GM12864 (cell line): Measurements from ENCODE around the gene TRPV3.
A peak's percentile ranks its signal among the peaks of the same experiment; 100 is the strongest.

Source experiments
- DNase-seq: peaks from one replicate; pipeline ENCODE4 v3.0.0-alpha.2; 2011; ENCODE audit warnings: low read depth
- H3K4me3 ChIP-seq: 2 replicates; pipeline ENCODE4 v1.5.1; 2011; ENCODE audit warnings: mild to moderate bottlenecking, low read depth, low read length, control low read depth
- TF ChIP-seq, protein P1 (sequence below): IDR thresholded peaks from 2 replicates; pipeline ENCODE4 v1.5.1; 2011; ENCODE audit warnings: low read depth, mild to moderate bottlenecking, moderate library complexity, low read length, control low read depth, inconsistent platforms; ENCODE audit errors: missing control alignments

TRPV3 gene

DNA sequence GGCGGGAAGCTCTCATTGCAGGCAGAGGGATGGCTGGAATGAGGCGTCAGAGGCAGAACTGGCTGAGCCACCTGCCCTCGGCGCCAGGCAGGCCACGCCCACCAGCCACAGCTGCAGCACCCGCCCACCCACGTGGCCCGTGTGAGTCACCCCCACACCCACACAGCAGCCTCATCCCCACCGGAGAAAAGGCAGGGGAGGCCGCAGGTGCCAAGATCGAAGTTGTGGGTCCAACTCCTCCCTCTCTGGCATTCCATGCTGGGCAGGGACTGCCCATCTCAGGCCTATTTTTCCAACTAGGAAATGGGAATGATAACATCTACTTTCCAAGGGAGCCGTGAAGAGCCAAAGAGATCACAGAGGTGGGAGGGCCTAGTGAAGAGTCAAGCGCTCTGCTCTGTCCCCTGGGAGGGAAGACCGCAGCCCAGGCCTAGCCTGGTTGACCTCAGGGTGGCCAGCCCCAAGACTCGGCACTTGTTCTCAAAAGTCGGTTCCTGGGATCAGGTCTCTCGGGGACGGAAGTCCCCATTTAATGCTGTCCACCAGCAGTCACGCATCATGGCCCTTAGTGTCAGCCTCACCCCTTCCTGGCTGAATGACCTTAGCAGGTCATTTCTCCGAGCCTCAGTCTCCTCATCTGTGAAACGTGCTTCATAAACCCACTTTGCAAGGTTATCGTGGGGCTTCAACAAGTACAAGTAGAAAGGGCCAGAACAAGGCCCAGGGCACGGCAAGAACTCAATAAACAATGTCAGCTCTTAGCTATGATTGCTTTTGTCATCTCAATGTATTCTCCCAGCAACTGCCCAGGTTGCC is at the start of gene TRPV3:
TSS of gene TRPV3 (minus strand) at position 45 of the 816 bp plus-strand sequence. CDS start 2,962 bp downstream, outside the sequence.
- TF ChIP-seq, protein P1, sequence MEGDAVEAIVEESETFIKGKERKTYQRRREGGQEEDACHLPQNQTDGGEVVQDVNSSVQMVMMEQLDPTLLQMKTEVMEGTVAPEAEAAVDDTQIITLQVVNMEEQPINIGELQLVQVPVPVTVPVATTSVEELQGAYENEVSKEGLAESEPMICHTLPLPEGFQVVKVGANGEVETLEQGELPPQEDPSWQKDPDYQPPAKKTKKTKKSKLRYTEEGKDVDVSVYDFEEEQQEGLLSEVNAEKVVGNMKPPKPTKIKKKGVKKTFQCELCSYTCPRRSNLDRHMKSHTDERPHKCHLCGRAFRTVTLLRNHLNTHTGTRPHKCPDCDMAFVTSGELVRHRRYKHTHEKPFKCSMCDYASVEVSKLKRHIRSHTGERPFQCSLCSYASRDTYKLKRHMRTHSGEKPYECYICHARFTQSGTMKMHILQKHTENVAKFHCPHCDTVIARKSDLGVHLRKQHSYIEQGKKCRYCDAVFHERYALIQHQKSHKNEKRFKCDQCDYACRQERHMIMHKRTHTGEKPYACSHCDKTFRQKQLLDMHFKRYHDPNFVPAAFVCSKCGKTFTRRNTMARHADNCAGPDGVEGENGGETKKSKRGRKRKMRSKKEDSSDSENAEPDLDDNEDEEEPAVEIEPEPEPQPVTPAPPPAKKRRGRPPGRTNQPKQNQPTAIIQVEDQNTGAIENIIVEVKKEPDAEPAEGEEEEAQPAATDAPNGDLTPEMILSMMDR = no peak
- peak; percentile 24 for DNase-seq
- peak within 1 kb of the TSS; percentile 47 for H3K4me3 ChIP-seq

DNA sequence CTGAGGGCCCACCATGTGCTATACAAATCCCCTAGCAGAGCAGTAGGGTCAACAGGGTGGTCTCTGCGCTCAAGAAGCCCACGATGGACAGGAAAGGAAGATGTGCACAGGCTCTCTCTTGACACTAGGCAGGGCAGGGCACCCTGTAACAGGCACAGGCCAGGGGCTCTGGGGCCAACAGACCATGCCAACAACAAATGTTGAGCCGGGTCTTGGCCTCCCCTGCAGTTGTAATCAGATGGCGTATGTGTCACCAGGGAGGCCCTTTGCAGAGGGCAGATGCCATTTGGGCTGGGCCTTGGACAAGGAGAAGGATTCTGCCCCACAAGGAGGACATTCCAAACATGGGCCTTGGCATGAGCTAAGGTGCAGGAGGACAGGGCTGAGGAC is 46.3 kb upstream of the TRPV3 start:
- DNase-seq = no peak
- TF ChIP-seq, protein P1 = no peak
- H3K4me3 ChIP-seq = no peak overlapping the region

DNA sequence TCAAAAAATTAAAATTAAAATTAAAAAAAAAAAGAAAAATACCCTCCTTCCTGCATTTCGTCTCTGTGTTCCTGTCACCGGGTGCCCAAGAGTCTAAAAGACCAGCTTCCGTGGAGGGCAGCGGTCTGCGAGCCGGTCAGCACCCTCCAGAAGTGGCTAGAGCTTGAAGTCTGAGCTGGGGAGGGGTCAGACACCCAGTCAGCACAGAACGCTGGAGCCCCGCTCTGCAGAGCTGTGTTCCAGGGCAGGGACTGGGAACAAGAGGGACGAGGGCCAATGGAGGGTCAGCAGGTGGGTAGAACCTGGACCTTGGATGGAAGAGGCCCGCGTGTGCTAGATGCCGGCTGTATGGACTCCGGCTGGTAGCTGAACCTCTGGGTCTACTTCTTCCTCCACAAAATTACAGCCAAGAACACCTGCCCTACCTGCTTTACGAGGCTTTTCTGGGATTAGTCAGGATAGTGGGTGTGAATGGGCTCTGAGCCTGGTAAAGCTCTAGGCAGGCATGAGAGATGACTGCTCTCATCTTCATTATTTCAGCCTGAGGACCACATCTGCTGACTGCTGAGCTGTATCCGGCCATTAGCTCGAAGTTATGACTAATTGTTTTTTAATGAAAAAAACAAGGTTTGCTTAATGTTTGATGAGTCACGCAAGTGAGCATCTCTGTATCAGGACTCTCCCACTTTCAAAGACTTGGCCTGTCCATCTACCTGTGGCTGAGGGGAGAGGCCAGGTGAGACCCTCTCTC is 45.7 kb upstream of the TRPV3 start:
- DNase-seq = no peak
- H3K4me3 ChIP-seq = no peak overlapping the region
- TF ChIP-seq, protein P1 = no peak

DNA sequence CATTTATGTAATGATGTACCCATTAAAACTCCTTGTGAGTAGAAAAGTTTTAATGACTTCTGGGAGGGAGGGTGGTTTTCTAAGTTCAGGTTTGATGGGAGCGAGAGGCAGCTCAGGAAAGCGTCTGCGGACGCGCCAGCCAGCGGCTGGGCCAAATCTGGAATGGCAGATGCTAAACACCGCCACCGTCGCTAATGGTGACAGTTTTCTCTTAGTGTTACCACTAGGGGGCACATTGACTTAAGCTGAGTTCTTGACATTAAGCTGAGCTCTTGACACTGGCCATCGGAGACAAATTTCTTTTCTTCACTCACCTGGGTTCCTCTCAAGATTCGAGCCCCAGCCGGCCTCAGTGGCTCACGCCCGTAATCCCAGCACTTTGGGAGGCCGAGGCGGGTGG is 44.9 kb upstream of the TRPV3 start:
- TF ChIP-seq, protein P1 = peak; percentile 81
- DNase-seq = peak; percentile 40
- H3K4me3 ChIP-seq = no peak overlapping the region

DNA sequence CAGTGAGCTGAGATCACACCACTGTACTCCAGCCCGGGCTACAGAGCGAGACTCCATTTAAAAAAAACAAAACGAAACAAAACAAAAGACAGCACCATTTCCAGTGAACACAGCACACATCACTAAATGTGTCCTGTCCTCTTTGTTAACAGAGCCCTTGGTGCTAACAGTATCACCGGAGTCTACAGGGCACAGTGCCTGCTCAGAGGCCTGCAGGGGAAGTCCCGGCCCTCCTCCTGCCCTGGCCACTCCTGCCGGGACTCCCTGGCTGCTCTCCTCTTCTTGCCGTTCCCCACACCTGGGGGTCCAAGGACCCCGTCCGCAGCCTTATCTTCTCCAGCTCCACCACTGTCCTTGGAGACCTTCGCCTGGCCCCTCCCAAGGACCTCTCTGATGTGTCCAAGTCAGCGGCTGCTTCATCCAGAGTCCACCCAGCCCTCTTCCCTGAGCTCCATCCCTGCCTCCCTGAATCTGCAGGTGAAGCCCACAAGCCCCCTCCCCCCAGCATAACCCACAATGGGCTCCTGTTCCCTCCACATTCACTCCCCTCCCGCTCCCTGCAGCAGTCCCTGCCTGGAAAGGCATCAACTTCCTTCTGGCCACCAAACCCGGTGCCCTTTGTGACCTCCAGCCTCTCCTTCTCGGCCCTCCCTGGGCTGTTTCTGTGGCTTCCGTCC is 43.1 kb upstream of the TRPV3 start:
- DNase-seq = no peak
- H3K4me3 ChIP-seq = no peak overlapping the region
- TF ChIP-seq, protein P1 = no peak

DNA sequence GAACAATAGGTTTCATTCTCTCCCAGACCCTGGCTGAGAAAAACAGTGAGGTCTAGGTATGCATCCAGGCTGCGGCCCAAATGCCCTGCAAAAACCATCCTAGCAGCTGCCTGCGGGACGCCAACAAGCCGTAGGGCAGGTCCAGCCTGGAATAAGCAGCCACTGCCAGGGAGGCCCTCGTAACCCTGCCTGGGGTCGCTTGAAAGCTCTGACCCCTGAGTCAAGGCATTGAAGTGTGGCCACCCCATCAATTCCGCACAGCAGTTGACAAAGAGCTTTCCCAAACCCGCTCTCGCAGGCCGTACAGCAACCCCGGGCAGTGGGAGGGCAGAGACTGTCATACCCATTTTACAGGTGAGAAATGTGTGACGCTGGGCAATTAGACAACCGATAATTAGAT is 40.5 kb upstream of the TRPV3 start:
- TF ChIP-seq, protein P1 = no peak
- H3K4me3 ChIP-seq = no peak overlapping the region
- no peak for DNase-seq
